Astrocyte (in vitro differentiated cells and primary cell): ENCODE results near the gene EPS15.

Source experiments
- CTCF ChIP-seq: IDR thresholded peaks from 2 replicates; pipeline ENCODE4 v1.5.1; 2011; ENCODE audit warnings: low read depth, mild to moderate bottlenecking, inconsistent platforms, low read length, moderate library complexity; ENCODE audit not compliant: insufficient read depth
- EZH2 ChIP-seq: IDR thresholded peaks from 2 replicates; pipeline ENCODE4 v1.6.1; 2012; ENCODE audit warnings: mild to moderate bottlenecking, low read length, inconsistent platforms; ENCODE audit not compliant: insufficient read depth

- no peak for TF ChIP-seq CTCF
- no peak for TF ChIP-seq EZH2
These were observed 39.4 kb upstream of the EPS15 start for GRCh38 chr1:51558375-51558924.
